NCI-H187 (cell line): ENCODE data around the gene NRG3.
"Not testable (repeated sequence)": the region's sequence is repeated elsewhere in the genome, so short reads cannot be mapped to it uniquely, and the experiment has no call there.

Source experiments
- DNase-seq, 2 experiments: peaks; one replicate each; lab custom pipeline; 2025; lab: John Stamatoyannopoulos, UW

NRG3 gene

DNA sequence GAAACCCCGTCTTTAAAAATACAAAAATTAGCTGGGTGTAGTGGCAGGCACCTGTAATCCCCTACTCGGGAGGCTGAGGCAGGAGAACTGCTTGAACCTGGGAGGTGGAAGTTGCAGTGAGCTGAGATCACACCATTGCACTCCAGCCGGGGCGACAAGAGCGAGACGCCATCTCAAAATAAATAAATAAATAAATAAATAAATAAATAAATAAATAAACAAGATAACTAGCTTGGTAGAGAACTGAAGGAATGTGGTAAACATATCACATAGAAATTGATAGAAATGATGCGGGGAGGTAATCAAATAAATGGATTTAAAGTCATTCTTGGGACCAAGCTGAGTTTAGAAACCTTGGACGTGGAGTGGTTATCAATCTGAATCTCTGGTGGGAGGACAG is 1131.5 kb downstream of the NRG3 start:
- DNase-seq: not testable (repeated sequence)

GRCh38 chr10:83007510-83007909 is 1132.5 kb downstream of the NRG3 start:
- no peak for DNase-seq

- DNase-seq: no peak
Measured at GRCh38 chr10:83012866-83013265, 1137.9 kb downstream of the NRG3 start.

DNA sequence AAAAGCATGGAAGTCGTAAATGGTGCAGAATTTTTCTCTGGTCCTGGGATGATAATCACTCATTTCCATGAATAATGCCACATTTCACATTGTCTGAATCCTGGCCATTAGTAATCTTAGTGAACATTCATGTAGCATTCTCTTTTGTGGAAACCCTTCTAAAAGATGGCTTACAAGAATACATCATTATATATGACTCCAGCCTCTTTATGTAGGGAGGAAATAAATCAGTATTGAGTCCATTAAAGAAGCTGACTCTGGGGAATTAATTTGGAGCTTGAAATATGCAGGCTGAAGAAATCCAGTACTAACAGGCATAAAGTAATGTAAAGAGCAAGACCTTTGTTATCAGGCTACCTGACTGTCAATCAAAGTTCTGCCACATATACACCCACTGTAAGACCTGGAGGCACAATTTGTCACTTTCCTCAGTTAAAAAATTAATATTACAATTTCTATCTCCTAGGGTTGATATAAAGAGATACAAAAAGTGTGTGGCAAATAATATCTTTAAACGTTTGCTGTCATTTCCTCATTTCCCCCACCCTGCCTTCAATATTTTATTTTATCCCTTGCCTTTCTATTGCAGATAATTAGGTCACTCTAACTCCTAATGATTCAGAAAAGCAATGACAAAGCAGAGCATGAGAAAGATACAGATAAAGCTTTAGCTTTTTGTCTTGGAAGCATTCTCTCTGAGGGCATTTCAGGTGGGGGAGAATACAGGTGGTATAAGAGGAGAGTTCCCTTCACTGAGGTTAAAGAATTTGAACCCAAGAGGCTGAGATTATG is 1142.3 kb downstream of the NRG3 start:
- no peak for DNase-seq

DNA sequence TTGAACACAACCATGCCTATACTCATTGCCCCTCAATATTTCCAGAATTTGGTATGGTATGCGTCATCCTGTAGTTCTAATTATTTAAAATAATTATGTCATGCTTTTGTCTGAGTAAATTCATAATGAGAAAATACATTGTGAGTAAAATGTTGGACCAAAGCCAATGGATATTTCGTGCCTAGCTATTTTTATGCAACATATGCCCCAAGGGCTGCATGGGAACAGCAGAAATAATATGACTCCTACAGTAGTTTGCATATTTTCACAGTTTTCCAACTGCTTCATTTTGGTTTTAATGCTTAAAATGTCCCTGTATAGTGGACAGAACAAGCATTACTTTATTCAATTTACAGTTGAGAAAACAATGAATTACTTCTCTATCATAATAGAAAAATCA is 1148.7 kb downstream of the NRG3 start:
- no peak for DNase-seq
